Posterior cingulate gyrus (tissue), 11 donors: Measurements from ENCODE around the gene OXER1.
"Not testable (repeated sequence)": the region's sequence is repeated elsewhere in the genome, so short reads cannot be mapped to it uniquely, and the experiment has no call there.

Source experiments
- DNase-seq, 10 donors: peaks; one replicate each; pipeline versions ENCODE4 v3.0.0 to v3.0.0-alpha.2; 2020 to 2021; ENCODE audit warnings: mixed read lengths in 3 of 10
- intact Hi-C: fragments of 100-400 bp; cut with DNase I; formaldehyde crosslinking; loops from one replicate; pipeline ENCODE4 v1.15.1; 2023

Gene OXER1

DNA sequence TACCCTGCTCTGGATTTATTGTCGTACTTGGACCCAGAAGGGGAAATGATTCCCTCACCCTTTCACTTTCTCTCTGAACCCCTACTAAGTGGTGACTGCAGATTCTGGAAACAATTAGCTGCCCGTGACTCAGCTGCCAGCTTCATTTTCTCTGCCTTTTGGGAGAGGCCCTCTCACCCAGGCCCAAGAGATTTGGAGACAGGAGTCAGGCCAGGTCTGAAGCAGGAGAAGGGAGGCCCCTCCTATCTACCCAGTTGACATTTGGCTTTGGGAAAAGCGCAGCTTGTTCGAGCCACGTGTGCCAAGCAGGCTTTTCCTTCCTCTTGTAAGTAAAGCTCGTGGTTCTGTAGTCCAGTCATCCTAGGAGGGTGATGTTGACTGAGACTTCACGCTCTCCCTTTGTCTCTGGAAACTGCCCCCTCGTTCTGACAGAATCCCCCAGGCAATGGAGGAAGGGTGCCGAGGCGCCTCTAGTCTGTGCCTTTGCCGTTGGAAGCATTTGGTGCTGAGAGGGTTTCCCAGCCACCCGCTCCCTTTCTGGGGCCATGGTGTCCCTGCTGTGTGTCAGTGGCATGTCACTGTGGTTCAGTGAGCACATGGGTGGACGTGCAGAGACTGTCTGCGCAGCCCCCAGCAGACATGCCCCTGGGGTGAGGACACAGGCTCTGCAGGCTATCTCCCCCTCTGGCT lies 8.6 kb downstream of the OXER1 start:
- peak in 1 of 10 donors; percentile 40 for DNase-seq
- intact Hi-C loops, result no loop called here

- intact Hi-C loops, result no loop called here
- DNase-seq, result peak in 5 of 10 donors; percentile 41 to 91 (median 71)
Observed at GRCh38 chr2:42754776-42755140, 9.2 kb downstream of the OXER1 start.

- intact Hi-C loops, result no loop called here
- DNase-seq, result peak in 6 of 10 donors; percentile 27 to 94 (median 65)
Observed at GRCh38 chr2:42754021-42754775, 9.7 kb downstream of the OXER1 start.

GRCh38 chr2:42752816-42753813 lies 10.8 kb downstream of the OXER1 start:
- intact Hi-C loops, result no loop called here
- DNase-seq, result peak in 2 of 10 donors; percentile 31 to 47

DNA sequence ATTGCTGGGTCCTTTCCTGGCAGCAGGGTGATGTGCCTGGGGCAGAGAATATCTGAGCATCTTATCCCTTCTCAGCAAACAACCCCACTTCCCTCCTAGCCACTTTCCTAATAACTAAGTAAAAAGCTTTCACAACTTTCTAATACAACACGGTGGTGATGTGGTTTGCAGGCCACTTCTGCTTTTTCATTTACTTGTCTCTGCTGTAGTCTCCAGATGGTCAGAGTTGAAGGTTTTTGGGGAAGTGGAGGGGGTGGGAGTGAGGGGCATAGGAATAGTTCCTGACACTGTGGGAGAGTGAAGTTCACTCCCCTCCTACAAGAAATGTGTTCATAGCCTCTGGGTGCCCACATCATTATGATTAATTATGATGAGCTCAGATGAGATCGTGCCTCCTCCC lies 11.6 kb downstream of the OXER1 start:
- intact Hi-C loops, result no loop called here
- no peak for DNase-seq

DNA sequence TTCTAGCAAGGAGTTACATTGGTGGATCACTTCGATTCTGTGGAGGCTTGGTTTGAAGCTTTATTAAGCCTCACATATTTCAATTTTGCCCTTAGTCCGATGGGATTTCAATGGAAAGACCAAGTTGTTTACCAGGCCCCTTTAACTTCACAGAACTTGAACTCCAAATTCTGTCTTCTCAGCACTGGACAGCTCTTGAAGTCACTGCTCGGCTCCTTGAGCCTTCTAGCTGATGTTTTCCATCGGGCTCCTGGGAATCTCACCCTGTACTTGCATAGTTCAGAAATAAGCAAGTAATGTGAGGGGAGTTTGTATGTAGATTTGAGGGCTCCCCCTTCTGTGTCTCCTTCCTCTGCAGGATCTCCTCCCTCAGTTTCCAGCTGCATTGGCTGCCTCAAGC lies 15.1 kb downstream of the OXER1 start:
- no peak for DNase-seq
- intact Hi-C loops, result no loop called here

DNA sequence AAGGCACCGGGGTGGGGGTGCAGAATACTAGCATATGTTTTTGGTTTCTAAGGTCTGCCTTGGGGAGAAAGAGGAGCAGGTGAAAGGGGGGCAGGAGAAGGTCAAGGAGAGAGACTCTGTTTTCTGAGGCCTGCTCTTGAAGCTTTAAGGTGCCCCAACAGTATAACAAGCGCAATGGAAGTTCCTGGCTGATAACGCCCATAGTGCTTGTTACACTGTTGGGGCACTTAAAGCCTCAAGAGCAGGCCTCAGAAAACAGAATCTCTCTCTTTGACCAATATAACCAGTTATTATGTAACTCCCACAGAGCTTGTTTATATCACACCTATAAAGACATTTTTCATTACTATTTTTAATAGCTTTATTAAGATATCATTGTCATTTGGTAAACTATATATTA lies 16.5 kb downstream of the OXER1 start:
- DNase-seq, result no peak
- intact Hi-C loops, result no loop called here

DNA sequence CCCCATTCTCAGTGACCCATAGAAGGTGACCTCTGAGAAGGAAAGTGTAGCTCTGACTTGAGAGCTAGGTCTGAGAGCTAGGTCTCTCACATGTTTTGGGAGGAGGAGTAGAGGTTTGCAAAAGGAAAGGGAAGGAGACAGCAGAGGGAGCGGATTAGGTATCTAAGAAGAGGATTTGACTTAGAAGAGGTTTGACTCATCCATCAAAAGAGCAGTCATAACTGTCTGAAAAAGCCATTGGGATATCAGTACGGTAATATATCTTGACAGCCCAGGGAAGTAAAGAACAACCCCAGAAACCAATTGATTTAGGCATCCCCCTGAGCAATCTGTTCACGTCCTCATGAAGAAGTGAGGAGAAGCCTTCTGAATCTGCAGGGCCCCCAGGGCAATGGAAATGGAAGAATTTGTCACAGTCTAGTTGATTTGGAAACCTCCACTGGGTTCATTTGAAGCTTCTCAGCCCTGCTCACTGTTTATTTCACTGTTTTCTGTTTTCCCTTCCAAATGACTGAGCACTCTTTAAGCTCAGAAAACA lies 19.3 kb downstream of the OXER1 start:
- DNase-seq, result no peak

GRCh38 chr2:42743659-42743990 lies 20.3 kb downstream of the OXER1 start:
- intact Hi-C loops, result no loop called here
- DNase-seq, result no peak

More for the DNA sequence above, 19.3 kb downstream of the OXER1 start:
- intact Hi-C loops, result no loop called here

DNA sequence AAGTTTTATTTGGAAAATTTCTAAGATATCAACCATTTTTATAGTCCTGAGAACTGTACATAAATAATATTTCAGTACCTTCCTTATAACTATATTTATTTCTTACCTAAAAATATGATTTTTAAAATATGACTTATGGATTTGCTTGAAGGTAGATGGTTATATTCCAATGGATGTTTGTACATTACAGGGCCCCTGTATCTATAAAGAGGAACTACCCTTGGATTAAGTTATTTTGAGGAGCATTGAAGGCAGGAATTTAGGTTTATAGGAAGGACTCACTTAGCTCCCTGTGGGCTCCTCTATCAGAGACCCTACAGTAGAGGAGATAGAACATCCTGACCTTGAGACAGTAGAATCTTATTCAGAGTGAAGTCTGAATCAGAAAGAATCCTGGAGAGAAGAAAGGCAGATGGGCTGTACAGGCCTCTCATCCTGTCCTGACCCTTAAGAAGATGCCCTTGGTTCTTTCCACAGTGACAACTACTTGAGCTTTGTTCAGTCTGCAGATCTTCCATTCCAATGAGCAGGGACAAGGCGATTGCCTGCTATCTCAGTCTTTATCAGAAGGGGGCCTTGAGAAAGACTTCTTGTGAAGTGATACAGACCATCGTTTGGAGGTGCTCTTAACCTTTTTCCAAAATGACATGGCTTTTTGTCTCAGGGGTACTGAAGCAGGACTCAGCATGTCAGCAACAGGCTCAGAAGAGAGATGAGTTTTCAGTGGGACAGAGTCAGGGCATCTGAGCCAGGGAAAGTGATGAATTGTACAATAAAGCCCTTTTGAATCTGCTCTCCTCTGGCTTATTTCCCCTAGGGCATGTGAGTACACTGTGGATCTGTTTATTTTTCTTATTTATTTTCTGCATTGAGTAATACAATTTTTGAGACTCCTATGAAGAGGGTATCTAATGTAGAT lies 20.9 kb downstream of the OXER1 start:
- DNase-seq, result no peak
- intact Hi-C loops, result no loop called here

GRCh38 chr2:42741140-42741539 lies 22.8 kb downstream of the OXER1 start:
- no peak for DNase-seq
- intact Hi-C loops, result no loop called here

DNA sequence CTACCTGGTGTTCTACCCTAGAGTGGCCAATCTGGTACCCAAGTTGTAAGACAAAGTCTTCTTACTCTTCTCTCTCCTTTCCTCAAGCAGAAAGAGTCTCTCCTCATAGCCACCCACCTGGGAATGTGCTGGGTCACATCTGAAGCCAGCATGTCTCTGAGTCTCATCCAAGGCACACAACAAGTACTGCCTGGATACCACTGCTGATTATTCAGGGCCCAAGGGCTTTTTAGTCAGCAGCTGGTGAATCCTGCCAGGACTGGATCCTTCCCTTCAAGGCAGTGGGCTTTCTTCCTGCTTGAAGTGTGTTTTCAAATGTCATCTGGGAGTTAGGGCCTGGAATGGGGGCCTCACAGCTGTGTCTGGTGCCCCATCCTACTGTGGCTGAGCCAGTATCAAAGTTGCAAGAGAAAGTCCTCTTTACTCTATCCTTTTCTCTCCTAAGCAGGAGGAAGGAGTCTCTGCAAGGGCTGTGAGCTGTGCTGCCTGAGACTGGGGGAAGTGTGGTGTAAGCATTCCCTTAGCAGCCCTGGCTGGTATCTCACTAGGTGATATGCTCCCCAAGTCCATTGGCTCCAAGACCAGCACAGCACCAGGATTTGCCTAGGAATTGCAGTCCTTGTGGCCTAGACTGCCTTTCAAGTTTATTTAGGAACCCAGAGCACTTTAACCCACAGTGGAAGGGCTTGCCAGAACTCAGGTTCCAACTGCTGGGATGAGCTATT lies 27.2 kb downstream of the OXER1 start:
- DNase-seq, result no peak
- intact Hi-C loops, result no loop called here

DNA sequence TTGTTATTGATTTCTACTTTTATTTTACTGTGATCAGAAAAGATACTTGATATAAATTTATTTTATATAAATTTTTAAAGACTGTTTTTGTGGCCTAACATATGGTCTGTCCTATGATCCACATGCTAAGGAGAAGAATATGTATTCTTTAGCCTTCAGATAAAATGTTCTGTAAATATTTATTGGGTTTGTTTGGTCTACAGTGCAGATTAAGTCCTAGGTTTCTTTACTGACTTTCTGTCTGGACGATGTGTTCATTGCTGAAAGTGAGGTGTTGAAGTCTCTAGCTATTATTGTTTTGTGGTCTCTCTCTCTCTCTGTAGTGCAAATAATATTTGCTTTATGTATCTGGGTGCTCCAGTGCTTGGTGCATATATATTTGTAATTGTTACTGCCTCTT lies 30.1 kb downstream of the OXER1 start:
- intact Hi-C loops, result no loop called here
- no peak for DNase-seq

- DNase-seq, intact Hi-C loops: not testable (repeated sequence)
Observed at GRCh38 chr2:42731316-42731715, 32.6 kb downstream of the OXER1 start.

DNA sequence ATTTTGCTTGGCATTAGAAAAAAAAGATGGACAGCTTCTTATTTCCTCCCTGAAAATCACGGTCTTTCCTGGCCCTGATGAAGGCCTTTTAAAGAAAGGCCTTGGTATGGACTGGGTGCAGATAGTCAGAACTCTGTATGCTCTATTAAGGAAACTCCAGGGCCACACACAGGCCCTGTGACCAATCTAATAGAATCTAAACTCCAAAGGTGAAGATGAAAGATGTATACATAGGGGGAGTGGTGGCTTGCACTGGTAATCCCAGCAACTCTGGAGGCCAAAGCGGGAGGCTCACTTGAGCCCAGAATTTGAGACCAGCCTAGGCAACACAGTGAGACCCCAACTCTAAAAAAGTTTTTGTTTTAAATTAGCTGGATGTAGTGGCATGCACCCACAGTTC lies 37.3 kb downstream of the OXER1 start:
- no peak for DNase-seq
- intact Hi-C loops, result no loop called here

DNA sequence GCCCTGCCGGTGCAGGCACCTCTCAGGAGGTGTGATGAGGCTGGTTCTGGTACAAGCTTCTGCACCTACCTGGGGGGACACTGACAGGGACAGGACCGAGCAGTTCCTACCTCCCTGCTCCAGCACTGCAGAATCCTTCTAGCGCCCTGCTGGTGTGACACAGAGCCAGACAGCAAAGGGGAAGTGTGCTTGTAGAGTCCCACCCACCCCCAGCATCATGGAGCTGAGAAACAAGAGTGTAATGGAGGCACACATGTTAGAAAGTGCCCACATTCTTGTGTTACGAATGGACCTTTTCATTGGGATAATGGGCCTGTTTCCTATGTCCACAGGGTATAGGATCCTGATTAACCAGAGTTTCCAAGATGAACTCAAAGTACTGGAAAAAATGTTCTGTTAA lies 38.3 kb downstream of the OXER1 start:
- intact Hi-C loops, result no loop called here
- no peak for DNase-seq

DNA sequence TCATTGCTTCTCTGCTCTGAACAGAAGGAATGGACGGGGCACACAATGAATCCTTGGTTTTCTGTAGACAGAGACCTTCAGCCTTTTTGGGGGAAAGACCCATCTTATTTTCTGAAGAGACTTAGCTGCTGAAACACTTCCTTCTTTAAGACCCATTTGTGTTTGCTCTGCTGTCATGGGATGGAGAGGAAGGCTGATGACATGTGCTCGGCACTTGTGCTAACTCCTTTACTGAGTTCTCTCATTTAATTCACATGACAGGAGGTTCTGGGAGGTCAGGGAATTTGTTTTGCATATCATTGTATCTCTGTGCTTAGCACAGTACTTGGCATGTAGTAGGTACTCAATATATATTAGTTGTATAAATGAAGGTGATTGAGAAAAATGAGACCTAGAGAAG lies 39.0 kb downstream of the OXER1 start:
- no peak for DNase-seq
- intact Hi-C loops, result no loop called here

- DNase-seq, result no peak
- intact Hi-C loops, result no loop called here
Observed at GRCh38 chr2:42723465-42723864, 40.5 kb downstream of the OXER1 start.
